IgD-negative memory B cell (primary cell): ENCODE results near the gene MYO9B. TPM values are rescaled to one million over a fixed set of nuclear protein-coding genes. Genes with fewer than 3 reads are reported as not detected.

Experiments
- H3K27ac Mint-ChIP-seq, 3 donors: one replicate each; pipeline ENCODE4 v1.8.0; 2020 to 2022; ENCODE audit warnings: mild to moderate bottlenecking in 3 of 3, mixed read lengths in 3 of 3, moderate library complexity in 1 of 3
- H3K27me3 Mint-ChIP-seq: one replicate; pipeline ENCODE4 v1.8.0; 2021; ENCODE audit warnings: mixed read lengths
- H3K36me3 Mint-ChIP-seq: one replicate; pipeline ENCODE4 v1.8.0; 2020; ENCODE audit warnings: mild to moderate bottlenecking, mixed read lengths
- H3K4me1 Mint-ChIP-seq, 3 donors: one replicate each; pipeline ENCODE4 v1.8.0; 2020 to 2022; ENCODE audit warnings: mixed read lengths in 3 of 3, mild to moderate bottlenecking in 1 of 3
- H3K4me3 Mint-ChIP-seq, 4 donors: one replicate each; pipeline ENCODE4 v1.8.0; 2020 to 2022; ENCODE audit warnings: mild to moderate bottlenecking in 4 of 4, mixed read lengths in 4 of 4, moderate library complexity in 3 of 4
- H3K9me3 Mint-ChIP-seq, 3 donors: one replicate each; pipeline ENCODE4 v1.8.0; 2020 to 2021; ENCODE audit warnings: mixed read lengths in 3 of 3, mild to moderate bottlenecking in 1 of 3
- polyA plus RNA-seq: library from polyadenylated mRNA; unstranded; fragments of 300-500 nt; fragmentation: Illumina TruSeq; gene quantifications from one replicate; pipeline ENCODE4 v1.2.3, GENCODE V29; 2021

The MYO9B gene
- polyA plus RNA-seq, 1 donor from 2014 or later = 26.9 TPM

GRCh38 chr19:17254636-17255035 is 179.1 kb downstream of the MYO9B start:
- Mint-ChIP-seq H3K27ac (peak overlapping the region in 1 of 3 donors; percentile 84), H3K9me3 (no peaks in the 10 kb centered on the region), H3K4me1 (no peaks in the 10 kb centered on the region), H3K4me3 (peak overlapping the region in 1 of 4 donors; percentile 14), H3K27me3 (no peaks in the 10 kb centered on the region), H3K36me3 (no peaks in the 10 kb centered on the region)

- Mint-ChIP-seq H3K4me3 (peak overlapping the region in 1 of 4 donors; percentile 14), H3K27ac (no peak overlapping the region), H3K27me3 (no peaks in the 10 kb centered on the region), H3K4me1 (no peaks in the 10 kb centered on the region), H3K36me3 (no peaks in the 10 kb centered on the region), H3K9me3 (no peaks in the 10 kb centered on the region)
Measured at GRCh38 chr19:17255150-17255621, 179.6 kb downstream of the MYO9B start.

GRCh38 chr19:17256130-17256529 is 180.6 kb downstream of the MYO9B start:
- no peak overlapping the region for H3K27ac Mint-ChIP-seq

GRCh38 chr19:17259118-17259780 is 183.7 kb downstream of the MYO9B start:
- Mint-ChIP-seq H3K27me3 (no peaks in the 10 kb centered on the region), H3K36me3 (no peaks in the 10 kb centered on the region), H3K4me3 (no peak overlapping the region), H3K4me1 (peaks cover 4 to 6% (median 4%) of the 10 kb centered on the region in 3 donors), H3K9me3 (no peaks in the 10 kb centered on the region), H3K27ac (no peak overlapping the region)

More at GRCh38 chr19:17256130-17256529, 180.6 kb downstream of the MYO9B start:
- H3K36me3 Mint-ChIP-seq = no peaks in the 10 kb centered on the region
- no peak overlapping the region for H3K4me3 Mint-ChIP-seq
- H3K9me3 Mint-ChIP-seq = no peaks in the 10 kb centered on the region
- H3K27me3 Mint-ChIP-seq = no peaks in the 10 kb centered on the region
- peaks cover 4 to 6% (median 4%) of the 10 kb centered on the region in 3 donors for H3K4me1 Mint-ChIP-seq

GRCh38 chr19:17259934-17260333 is 184.4 kb downstream of the MYO9B start:
- Mint-ChIP-seq H3K27ac (no peak overlapping the region), H3K27me3 (no peaks in the 10 kb centered on the region), H3K36me3 (no peaks in the 10 kb centered on the region), H3K4me3 (no peak overlapping the region), H3K4me1 (peaks cover 4 to 7% (median 4%) of the 10 kb centered on the region in 3 donors), H3K9me3 (no peaks in the 10 kb centered on the region)

GRCh38 chr19:17260842-17261325 is 185.3 kb downstream of the MYO9B start:
- Mint-ChIP-seq H3K36me3 (no peaks in the 10 kb centered on the region), H3K4me3 (no peak overlapping the region), H3K27me3 (no peaks in the 10 kb centered on the region), H3K4me1 (peaks cover 4 to 7% (median 4%) of the 10 kb centered on the region in 3 donors), H3K27ac (no peak overlapping the region), H3K9me3 (no peaks in the 10 kb centered on the region)

GRCh38 chr19:17262557-17262956 is 187.0 kb downstream of the MYO9B start:
- H3K4me1 Mint-ChIP-seq = peaks cover 10 to 17% (median 10%) of the 10 kb centered on the region in 3 donors
- peak overlapping the region in 1 of 4 donors; percentile 65 for H3K4me3 Mint-ChIP-seq
- no peaks in the 10 kb centered on the region for H3K36me3 Mint-ChIP-seq
- no peaks in the 10 kb centered on the region for H3K27me3 Mint-ChIP-seq
- no peak overlapping the region for H3K27ac Mint-ChIP-seq
- H3K9me3 Mint-ChIP-seq = no peaks in the 10 kb centered on the region

Other genes starting within 250 kb of the MYO9B start
- gene SIN3B, start 246.4 kb upstream of the MYO9B start, polyA plus RNA-seq = 11.8 TPM
- 0.36 TPM for gene F2RL3, start 186.8 kb upstream of the MYO9B start, polyA plus RNA-seq
- 5.1 TPM for gene CPAMD8, start 49.0 kb upstream of the MYO9B start, polyA plus RNA-seq
- 11.4 TPM for gene HAUS8, start 325 bp upstream of the MYO9B start, polyA plus RNA-seq
- gene USE1, start 139.6 kb downstream of the MYO9B start, polyA plus RNA-seq = 52.5 TPM
- 46.0 TPM for gene OCEL1, start 150.4 kb downstream of the MYO9B start, polyA plus RNA-seq
- 1.3 TPM for gene NR2F6, start 170.1 kb downstream of the MYO9B start, polyA plus RNA-seq
- gene USHBP1, start 189.0 kb downstream of the MYO9B start, polyA plus RNA-seq = not detected
- gene BABAM1, start 191.7 kb downstream of the MYO9B start, polyA plus RNA-seq = 115 TPM
- 6.1 TPM for gene ANKLE1, start 206.1 kb downstream of the MYO9B start, polyA plus RNA-seq
- 8.5 TPM for gene ABHD8, start 227.6 kb downstream of the MYO9B start, polyA plus RNA-seq
- gene MRPL34, start 230.1 kb downstream of the MYO9B start, polyA plus RNA-seq = 218 TPM
- 38.6 TPM for gene DDA1, start 233.8 kb downstream of the MYO9B start, polyA plus RNA-seq